ENCODE results near the gene NR2F2.

The NR2F2 gene

GRCh38 chr15:96324192-96324895, 6.2 kb upstream of the NR2F2 start:
- TF ChIP-seq SIN3A (IDR thresholded peaks at IDR 0.05; ENCODE audit: borderline replicate concordance, insufficient read depth, low read length) (no peak), REST (IDR thresholded peaks at IDR 0.05; ENCODE audit: insufficient read depth in 1 of 2, low read depth in 2 of 2, low read length in 2 of 2) (no peak), POLR2AphosphoS5 (IDR thresholded peaks at IDR 0.05; ENCODE audit: low read depth, low read length) (no peak), TAF1 (IDR thresholded peaks at IDR 0.05; ENCODE audit: borderline replicate concordance, insufficient read depth, low read length) (no peak), FOXP2 (optimal IDR thresholded peaks at IDR 0.05; ENCODE audit: borderline replicate concordance, extremely low read depth, extremely low read length, insufficient read depth) (no peak)

GRCh38 chr15:96324940-96325540, 5.5 kb upstream of the NR2F2 start:
- TF ChIP-seq SIN3A (IDR thresholded peaks at IDR 0.05; ENCODE audit: borderline replicate concordance, insufficient read depth, low read length), result no peak
- TF ChIP-seq REST (IDR thresholded peaks at IDR 0.05; ENCODE audit: insufficient read depth in 1 of 2, low read depth in 2 of 2, low read length in 2 of 2), result no peak
- TF ChIP-seq TAF1 (IDR thresholded peaks at IDR 0.05; ENCODE audit: borderline replicate concordance, insufficient read depth, low read length), result no peak
- no peak for TF ChIP-seq POLR2AphosphoS5 (IDR thresholded peaks at IDR 0.05; ENCODE audit: low read depth, low read length)

- TF ChIP-seq REST (IDR thresholded peaks at IDR 0.05; ENCODE audit: insufficient read depth in 1 of 2, low read depth in 2 of 2, low read length in 2 of 2) (no peak), POLR2AphosphoS5 (IDR thresholded peaks at IDR 0.05; ENCODE audit: low read depth, low read length) (no peak), SIN3A (IDR thresholded peaks at IDR 0.05; ENCODE audit: borderline replicate concordance, insufficient read depth, low read length) (no peak), TAF1 (IDR thresholded peaks at IDR 0.05; ENCODE audit: borderline replicate concordance, insufficient read depth, low read length) (no peak), FOXP2 (optimal IDR thresholded peaks at IDR 0.05; ENCODE audit: borderline replicate concordance, extremely low read depth, extremely low read length, insufficient read depth) (no peak)
Measured at GRCh38 chr15:96325541-96326327, 4.8 kb upstream of the NR2F2 start.

- no peak for TF ChIP-seq SIN3A (IDR thresholded peaks at IDR 0.05; ENCODE audit: borderline replicate concordance, insufficient read depth, low read length)
- no peak for TF ChIP-seq POLR2AphosphoS5 (IDR thresholded peaks at IDR 0.05; ENCODE audit: low read depth, low read length)
- no peak for TF ChIP-seq TAF1 (IDR thresholded peaks at IDR 0.05; ENCODE audit: borderline replicate concordance, insufficient read depth, low read length)
- no peak for TF ChIP-seq FOXP2 (optimal IDR thresholded peaks at IDR 0.05; ENCODE audit: borderline replicate concordance, extremely low read depth, extremely low read length, insufficient read depth)
- no peak for TF ChIP-seq REST (IDR thresholded peaks at IDR 0.05; ENCODE audit: insufficient read depth in 1 of 2, low read depth in 2 of 2, low read length in 2 of 2)
Measured at GRCh38 chr15:96326328-96327154, 4.0 kb upstream of the NR2F2 start.

All from PFSK-1 (cell line).